Iris pigment epithelial cell (primary cell): ENCODE results near the gene OGDH.
"Not testable (repeated sequence)": the region's sequence is repeated elsewhere in the genome, so short reads cannot be mapped to it uniquely, and the experiment has no call there.

Source experiments
- DNase-seq: peaks from one replicate; pipeline ENCODE4 v3.0.0-alpha.2; 2011; ENCODE audit warnings: low read depth

OGDH gene

DNA sequence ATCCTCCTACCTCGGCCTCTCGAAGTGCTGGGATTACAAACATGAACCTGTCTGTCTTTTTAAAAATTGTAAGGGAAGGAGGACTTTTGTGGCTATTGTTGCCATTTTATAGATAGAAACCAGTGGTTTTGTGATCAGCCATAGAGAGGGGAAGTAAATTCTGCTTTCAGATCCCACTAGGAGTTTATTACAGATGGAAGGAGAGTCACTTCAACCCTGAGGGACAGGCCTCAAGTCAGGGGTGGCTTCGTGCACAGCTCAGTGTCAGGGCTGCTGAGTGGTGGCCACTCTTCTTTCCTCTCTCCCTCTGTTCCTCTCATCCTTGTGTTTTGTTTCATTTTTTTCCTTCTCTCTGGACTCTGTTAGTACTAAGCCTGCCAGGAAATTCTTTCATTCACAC lies 60.8 kb downstream of the OGDH start:
- DNase-seq: no peak

DNA sequence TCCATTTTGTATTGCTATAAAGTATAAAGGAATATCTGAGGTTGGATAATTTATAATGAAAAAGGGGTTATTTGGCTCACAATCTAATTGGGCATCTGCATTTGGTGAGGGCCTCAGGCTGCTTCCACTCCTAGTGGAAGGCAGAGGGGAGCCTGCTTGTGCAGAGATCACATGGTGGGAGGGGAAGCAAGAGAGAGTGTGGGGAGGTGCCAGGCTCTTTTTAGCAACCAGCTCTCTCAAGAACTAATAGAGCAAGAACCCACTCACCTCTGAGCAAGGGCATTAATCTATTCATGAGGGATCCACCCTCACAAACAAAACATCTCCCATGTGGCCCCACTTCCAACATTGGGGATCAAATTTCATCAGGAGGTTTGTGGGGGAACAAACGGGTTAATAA lies 64.6 kb downstream of the OGDH start:
- no peak for DNase-seq

DNA sequence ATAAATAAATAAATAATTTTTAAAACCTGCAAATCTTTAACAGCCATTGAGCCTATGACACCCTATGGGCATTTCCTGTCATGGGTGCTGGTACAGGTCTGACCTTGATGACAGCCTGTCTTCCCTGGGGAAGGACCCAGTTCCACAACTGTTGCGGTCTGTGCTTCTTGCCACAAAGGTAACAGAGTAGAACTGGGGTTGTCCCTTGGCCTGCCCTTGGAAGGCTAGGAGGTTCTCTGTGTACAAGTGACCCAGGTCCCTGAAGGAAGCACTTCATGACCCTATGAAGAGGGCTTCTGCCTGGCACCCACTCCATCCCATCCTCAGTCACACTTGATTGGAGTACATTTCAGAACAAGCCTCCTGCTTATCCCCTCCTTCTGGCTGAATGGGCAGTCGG lies 66.9 kb downstream of the OGDH start:
- no peak for DNase-seq

DNA sequence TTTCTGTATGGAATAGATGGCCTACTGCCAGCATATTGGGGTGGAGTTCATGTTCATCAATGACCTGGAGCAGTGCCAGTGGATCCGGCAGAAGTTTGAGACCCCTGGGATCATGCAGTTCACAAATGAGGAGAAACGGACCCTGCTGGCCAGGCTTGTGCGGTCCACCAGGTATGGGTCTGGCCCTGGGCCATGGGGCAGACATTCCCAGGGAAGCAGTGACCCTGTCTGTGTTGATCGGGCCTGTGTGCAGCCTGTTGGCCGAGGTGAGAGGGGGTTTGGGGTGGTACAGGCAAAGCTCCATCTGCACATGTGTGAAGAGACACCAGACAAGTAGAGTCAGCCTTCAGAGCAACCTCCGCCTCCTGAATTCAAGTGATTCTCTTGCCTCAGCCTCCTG lies 67.3 kb downstream of the OGDH start:
- DNase-seq: no peak

DNA sequence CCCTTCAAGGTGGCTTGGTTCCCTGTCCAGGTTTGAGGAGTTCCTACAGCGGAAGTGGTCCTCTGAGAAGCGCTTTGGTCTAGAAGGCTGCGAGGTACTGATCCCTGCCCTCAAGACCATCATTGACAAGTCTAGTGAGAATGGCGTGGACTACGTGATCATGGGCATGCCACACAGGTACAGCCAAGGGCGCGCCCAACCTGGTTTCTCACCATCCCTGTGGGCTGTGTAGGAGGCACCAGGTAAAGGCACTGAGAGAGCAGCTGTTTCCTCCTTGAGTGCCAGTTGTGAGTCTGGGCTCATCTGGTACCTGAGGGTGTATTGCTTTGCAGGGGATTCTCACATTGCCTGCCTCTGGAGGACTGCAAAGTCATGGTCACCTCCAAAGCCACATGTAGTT lies 68.0 kb downstream of the OGDH start:
- no peak for DNase-seq

DNA sequence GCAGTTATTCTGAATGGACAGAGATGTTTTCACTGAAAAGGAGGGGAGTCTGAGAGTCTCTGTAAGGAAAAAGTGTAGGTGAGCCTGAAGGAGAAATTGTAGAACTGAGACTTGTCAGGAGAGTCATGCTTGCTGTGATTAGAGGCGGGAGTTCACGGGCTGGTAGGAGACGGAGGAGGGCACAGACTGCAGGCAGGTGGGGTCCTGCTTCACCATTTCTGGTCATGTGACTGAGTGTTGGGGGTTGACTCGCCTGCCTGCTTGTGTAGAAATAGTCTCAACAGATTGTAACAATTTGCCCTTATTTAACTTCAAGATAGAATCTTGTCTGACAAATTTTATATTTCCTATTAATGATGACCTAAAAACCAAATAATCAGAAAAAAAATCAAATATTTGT lies 70.3 kb downstream of the OGDH start:
- no peak for DNase-seq

DNA sequence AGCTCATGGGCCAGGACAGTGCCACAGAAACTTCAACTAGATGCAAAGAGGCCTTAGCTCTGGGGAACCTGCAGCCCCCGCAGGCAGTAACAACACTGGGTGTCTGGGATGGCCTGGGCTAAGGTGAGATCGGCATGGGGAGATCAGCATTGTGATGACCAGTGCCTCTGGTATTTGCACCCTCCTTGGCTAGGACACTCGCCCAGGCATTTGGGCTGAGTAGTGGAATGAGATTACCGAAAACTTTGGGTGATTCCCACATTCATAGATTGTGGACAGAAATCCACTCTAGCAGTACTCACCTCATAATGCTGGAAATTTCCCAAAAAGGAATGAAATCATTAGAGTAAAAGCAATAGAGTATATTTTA lies 71.7 kb downstream of the OGDH start:
- peak; percentile 31 for DNase-seq

DNA sequence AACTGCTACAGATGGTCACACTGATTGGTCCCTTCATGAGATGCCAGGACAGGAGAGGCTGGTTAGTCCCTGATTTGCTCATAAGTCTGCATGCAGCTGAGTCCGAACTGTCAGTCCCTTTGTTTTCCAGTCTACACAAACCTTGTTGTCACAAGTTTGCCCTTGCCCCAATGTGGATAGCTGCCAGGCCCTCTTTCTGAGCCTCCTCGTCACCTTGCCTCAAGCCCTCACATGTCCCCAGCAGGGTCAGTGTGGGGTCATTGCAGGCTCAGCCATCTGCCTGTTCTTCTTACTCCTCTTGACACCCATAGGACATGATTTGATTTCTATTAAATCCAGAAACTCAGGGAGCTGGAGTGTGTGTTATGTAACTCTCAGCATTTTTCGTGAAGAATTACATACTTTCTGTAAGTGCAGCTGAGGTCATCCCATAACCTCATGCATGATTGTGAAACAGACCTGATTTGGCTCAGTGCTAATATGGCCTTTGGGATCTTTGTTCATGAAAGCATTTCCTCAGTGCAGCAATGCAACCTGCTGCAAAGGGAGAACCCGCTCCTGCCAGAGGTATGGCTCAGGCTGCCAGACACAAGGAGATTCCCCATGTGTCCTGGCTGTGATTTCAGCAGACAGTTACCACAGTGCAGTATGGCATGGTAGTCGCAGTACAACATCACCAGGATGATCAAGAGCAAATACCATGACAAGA lies 72.2 kb downstream of the OGDH start:
- DNase-seq: peak; percentile 93

DNA sequence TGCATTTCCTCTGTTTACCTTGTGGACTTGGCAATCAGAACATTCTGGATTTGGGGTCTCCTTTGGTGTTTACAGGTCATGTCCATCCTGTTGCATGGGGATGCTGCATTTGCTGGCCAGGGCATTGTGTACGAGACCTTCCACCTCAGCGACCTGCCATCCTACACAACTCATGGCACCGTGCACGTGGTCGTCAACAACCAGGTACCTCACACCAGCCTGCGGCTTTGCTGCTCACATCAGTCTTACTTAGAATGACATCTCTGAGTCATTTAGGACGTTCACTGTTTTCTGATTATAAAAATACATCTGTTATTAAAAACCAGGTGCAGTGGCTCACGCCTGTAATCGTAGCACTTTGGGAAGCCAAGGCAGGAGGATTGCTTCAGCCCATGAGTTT lies 75.2 kb downstream of the OGDH start:
- no peak for DNase-seq

DNA sequence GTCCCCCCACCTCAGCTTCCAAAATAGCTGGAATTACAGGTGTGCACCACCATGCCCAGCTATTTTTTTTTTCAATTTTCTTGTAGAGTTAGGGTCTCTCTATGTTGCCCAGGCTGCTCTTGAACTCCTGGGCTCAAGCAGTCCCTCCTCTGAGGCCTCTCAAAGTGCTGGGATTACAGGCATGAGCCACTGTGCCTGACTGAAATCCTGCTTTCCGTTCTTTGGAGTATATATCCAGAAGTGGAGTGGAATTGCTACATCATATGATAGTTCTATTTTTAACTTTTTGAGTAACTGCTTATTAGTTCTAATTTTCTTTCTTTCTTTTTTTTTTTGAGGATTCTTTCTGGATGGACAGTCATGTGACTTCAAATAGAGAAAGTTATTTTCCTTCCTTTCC lies 79.3 kb downstream of the OGDH start:
- no peak for DNase-seq

DNA sequence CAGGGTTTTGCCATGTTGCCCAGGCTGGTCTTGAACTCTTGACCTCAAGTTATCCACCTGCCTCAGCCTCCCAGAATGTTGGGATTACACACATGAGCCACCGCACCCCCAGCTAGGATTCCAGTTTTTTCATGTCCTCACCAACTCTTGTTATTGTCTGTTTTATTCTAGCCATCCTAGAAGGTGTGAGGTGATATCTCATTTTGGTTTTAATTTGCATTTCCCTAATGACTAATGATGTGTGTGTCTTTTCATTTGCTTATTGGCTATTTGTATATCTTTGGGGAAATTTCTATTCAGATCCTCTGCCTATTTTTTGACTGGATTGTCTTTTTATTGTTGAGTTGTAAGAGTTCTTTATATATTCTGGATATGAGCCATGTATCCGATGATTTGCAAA lies 83.0 kb downstream of the OGDH start:
- DNase-seq: no peak

DNA sequence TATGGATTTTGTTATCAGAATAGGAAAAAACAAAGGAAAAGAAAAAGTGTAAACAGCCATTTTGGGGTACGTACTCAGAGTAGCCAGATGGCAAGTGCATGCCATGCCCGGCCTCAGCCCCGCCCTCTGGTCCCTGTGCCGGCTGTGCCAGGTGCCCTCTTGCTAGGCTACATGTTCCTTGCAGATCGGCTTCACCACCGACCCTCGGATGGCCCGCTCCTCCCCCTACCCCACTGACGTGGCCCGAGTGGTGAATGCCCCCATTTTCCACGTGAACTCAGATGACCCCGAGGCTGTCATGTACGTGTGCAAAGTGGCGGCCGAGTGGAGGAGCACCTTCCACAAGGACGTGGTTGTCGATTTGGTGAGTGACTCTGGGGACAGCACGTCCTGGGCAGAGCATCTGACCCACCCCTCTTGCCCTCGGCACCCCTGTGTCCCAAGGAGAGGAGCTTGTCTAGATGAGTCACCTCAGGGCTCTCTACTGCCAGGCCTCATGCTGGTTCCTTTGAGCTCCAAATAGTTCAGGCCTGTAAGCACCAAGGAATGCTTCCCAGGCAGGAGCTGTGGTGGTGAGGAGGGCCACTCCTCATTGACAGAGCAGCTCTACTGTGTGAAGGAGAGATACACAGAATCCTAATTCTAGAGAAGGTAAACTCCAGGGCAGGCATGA lies 87.3 kb downstream of the OGDH start:
- peak; percentile 85 for DNase-seq

DNA sequence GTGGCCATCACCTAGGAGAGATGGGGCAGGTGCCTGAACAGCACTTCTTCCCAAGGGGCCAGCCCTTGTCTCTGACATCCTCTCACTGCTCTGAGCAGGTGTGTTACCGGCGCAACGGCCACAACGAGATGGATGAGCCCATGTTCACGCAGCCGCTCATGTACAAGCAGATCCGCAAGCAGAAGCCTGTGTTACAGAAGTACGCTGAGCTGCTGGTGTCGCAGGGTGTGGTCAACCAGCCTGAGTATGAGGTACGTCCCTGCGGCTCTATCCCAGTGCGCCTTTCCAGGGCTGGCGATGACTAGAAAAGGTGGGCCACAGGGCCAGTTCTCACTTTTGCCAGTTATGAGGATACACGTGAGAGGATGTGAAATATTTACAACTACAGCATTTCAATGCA lies 87.9 kb downstream of the OGDH start:
- DNase-seq: no peak

DNA sequence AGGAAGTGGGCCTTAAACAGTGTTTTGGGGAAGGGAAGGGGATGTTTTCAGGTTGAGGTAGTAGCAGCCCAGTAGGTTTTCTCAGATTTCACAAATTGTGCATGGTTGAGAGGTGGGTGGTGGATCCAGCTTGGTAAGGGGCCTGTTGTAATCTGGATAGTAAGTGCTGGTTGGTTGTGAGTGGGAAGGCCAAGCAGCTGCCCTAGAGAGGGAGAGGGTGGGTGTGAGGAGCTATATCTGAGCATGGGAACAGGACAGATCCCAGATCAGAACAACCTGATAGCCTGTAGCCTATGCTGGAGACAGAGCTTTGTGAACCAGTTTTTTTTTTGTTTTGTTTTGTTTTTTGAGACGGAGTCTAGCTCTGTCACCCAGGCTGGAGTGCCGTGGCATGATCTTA lies 88.3 kb downstream of the OGDH start:
- DNase-seq: no peak

DNA sequence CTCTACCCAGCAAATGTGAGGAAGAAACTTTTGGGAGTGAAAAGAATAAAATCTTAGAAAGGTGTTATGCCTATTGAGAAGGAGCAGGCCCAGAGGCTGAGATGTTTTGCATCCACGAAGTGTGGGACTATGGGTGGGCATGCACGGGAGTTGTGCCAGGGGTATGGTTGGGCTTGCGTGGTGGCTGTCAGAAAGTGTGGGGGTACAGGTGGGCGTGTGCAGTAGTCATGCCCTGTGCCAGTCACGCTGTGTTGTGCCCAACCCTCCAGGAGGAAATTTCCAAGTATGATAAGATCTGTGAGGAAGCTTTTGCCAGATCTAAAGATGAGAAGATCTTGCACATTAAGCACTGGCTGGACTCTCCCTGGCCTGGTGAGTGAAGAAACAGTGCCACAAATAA lies 89.3 kb downstream of the OGDH start:
- DNase-seq: no peak

DNA sequence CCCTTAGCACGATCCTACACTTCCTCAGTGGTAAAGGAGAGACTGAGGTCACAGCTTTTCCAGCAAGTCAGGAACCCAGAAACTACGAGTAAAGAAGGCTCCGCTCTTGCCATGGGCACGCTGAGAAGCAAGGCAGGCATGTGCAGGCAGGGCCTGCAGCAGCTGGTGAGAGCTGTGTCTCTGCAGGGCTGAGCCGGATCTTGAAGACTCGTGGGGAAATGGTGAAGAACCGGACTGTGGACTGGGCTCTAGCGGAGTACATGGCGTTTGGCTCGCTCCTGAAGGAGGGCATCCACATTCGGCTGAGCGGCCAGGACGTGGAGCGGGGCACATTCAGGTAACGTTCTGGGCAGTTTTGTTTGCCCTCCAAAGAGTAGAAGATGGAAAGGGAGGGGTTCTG lies 90.3 kb downstream of the OGDH start:
- no peak for DNase-seq

DNA sequence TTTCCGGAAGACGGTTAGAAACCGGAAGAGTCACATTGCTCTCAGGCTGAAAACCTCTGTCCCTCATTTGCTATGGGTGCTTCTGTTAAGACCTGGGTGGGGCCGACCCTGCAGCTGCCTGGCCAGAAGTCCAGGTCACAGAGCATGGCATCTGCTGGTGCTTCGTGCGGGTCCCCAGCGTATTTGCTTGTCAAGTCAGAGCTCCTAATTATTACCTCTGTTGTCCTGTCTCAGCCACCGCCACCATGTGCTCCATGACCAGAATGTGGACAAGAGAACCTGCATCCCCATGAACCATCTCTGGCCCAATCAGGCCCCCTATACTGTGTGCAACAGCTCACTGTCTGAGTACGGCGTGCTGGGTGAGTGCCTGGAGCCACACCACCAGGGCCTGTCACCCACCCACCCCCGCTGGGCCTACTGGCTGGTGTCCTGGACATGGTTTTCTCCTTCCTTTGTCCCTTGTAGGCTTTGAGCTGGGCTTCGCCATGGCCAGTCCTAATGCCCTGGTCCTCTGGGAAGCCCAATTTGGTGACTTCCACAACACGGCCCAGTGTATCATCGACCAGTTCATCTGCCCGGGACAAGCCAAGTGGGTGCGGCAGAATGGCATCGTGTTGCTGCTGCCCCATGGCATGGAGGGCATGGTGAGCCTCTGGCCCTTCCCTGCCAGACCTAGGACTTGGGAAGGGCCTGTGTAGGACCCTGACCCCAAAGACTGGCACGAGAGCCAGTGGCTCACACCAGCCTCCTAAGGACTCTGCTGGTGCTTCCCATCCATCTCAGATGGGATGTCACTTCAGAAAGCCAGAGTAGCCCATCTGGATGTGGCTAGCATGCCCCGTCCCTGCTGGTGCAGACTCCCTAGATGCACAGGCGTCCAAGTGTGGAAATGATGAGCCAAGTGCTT lies 91.0 kb downstream of the OGDH start:
- DNase-seq: no peak

DNA sequence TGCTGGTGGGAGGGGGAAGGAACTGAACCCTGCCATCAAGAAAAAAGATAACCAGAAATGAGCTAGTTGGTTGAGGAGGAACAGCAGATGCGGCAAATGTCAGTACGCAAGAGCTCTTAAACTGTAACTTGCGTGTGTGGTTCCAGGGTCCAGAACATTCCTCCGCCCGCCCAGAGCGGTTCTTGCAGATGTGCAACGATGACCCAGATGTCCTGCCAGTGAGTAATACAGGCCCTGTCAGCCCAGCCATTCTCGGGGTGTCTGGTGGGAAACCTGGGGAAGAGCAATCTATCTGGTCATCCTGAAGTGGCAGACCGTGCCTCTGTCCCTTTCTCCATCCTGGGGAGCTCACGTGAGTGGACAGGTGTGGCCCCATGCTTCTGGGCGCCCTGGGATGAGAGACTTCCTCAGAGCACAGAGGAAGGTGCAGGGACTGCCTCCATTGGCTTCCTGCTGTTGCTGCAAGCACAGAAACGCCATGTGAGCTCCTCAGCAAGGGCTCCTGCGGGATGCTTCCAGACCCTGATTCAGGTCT lies 91.7 kb downstream of the OGDH start:
- no peak for DNase-seq

DNA sequence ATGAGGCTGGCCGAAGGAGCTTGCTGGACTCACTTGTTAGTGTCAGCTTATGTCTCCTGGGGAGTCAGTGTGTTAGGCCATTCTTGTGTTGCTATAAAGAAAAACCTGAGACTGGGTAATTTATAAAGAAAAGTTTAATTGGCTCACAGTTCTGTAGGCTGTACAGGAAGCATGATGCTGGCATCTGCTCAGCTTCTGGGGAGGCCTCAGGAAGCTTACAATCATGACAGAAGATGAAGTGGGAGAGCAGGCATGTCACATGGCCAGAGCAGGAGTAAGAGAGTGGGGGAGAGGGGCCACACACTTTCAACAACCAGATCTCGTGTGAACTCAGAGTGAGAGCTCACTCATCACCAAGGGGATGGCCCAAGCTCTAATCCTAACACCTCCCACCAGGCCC lies 93.2 kb downstream of the OGDH start:
- DNase-seq: not testable (repeated sequence)

DNA sequence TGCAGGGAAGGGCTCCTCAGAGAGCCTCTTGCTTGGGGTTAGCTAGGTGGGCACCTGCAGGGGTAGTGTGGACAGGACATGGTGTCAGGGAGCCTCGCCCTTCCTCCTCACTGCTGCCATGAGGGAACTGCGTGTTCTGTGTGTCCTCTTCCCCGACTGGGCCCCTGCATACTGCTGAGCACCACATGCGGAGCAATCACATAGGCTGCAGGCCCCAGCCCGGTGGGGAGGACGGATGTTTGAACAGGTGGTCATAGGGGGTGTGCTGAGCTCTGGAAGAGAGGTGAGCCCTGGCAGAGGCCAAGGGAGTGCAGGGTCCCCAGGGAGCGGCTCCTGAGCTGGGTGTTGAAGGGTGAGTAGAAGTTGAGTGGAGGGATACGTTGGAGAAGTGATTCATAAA lies 93.9 kb downstream of the OGDH start:
- no peak for DNase-seq

DNA sequence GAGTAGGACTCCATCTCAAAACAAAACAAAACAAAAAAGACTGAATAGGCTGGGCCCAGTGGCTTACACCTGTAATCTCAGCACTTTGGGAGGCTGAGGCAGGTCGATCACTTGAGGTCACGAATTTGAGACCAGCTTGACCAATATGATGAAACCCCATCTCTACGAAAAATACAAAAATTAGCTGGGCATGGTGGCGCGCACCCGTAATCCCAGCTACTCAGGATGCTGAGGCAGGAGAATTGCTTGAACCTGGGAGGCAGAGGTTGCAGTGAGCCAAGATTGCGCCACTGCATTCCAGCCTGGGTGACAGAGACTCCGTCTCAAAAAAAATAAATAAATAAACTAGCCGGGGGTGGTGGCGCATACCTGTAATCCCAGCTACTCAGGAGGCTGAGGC lies 97.0 kb downstream of the OGDH start:
- not testable (repeated sequence) for DNase-seq

DNA sequence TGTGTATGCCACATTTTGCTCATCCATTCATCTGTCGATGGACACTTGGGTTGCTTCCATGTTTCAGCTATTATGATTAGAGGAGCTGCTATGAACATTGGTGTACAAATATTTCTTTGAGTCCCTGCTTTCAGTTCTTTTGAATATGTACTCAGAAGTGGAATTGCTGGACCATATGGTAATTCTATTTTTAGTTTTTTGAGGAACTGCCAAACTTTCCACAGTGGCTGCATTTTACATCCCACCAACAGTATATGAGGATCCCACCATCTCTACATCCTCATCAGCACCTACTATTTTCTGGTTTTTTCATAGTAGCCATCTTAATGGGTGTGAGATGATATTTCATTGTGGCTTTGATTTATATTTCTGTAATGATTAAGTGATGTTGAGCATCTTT lies 97.5 kb downstream of the OGDH start:
- DNase-seq: no peak

DNA sequence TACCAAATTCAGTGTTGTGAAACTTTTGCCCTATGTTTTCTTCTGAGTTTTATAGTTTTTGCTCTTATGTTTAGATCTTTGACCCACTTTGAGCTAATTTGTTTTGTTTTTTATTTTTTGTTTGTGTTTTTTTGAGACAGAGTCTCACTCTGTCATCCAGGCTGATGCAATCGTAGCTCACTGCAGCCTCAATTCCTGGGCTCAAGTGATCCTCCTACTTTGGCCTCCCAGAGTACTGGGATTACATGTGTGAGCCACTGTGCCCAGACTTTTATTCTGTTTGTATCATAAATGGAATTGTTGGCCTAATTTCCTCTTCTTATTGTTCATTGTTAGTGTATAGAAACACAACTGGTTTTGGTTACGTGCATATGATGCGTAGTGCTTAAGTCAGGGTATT lies 99.0 kb downstream of the OGDH start:
- no peak for DNase-seq
